ENCODE data around the gene EIF1AD.

DNA sequence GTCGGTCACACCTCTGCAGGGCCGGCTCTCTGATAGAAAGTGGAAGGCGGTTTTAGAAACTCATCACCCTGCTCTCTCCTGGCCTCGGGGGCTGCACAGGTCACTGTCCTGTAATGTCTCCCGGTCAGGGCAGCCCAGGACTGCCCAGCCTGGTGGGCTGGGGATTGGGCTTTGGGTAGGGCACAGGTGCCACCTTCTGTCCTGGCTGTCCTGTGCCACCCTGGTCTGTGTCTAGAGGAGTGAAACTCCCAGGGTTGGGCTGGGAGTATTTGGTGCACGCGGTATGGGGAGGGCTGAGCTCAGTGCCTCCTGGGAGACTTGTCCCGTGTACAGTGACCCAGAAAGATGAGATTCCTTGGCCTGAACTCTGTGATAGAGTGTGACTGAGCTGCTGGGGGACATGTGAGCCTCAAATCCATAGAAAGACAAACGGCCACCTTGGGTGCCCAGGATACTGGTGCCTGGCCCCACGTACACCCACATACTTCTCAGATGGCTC is 22.6 kb downstream of the EIF1AD start:
- TF ChIP-seq EZH2phosphoT487 (IDR thresholded peaks at IDR 0.05; ENCODE audit: unreplicated experiment) (no peak), POLR2AphosphoS5 (IDR thresholded peaks at IDR 0.05; ENCODE audit: low read depth) (no peak), CREB1 (CRISPR knock-in tag; IDR thresholded peaks at IDR 0.05; ENCODE audit: low read depth) (no peak), EZH2 (IDR thresholded peaks at IDR 0.05; ENCODE audit: low read depth, unreplicated experiment) (no peak), ZNF114 (CRISPR knock-in tag; IDR thresholded peaks at IDR 0.05) (no peak), STAT1 (IDR thresholded peaks at IDR 0.05; ENCODE audit: unreplicated experiment) (no peak)
- TF ChIP-seq, protein P1, sequence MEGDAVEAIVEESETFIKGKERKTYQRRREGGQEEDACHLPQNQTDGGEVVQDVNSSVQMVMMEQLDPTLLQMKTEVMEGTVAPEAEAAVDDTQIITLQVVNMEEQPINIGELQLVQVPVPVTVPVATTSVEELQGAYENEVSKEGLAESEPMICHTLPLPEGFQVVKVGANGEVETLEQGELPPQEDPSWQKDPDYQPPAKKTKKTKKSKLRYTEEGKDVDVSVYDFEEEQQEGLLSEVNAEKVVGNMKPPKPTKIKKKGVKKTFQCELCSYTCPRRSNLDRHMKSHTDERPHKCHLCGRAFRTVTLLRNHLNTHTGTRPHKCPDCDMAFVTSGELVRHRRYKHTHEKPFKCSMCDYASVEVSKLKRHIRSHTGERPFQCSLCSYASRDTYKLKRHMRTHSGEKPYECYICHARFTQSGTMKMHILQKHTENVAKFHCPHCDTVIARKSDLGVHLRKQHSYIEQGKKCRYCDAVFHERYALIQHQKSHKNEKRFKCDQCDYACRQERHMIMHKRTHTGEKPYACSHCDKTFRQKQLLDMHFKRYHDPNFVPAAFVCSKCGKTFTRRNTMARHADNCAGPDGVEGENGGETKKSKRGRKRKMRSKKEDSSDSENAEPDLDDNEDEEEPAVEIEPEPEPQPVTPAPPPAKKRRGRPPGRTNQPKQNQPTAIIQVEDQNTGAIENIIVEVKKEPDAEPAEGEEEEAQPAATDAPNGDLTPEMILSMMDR (conservative IDR thresholded peaks at IDR 0.05; ENCODE audit: low read depth in 2 of 2): no peak
- TF ChIP-seq, protein P2, sequence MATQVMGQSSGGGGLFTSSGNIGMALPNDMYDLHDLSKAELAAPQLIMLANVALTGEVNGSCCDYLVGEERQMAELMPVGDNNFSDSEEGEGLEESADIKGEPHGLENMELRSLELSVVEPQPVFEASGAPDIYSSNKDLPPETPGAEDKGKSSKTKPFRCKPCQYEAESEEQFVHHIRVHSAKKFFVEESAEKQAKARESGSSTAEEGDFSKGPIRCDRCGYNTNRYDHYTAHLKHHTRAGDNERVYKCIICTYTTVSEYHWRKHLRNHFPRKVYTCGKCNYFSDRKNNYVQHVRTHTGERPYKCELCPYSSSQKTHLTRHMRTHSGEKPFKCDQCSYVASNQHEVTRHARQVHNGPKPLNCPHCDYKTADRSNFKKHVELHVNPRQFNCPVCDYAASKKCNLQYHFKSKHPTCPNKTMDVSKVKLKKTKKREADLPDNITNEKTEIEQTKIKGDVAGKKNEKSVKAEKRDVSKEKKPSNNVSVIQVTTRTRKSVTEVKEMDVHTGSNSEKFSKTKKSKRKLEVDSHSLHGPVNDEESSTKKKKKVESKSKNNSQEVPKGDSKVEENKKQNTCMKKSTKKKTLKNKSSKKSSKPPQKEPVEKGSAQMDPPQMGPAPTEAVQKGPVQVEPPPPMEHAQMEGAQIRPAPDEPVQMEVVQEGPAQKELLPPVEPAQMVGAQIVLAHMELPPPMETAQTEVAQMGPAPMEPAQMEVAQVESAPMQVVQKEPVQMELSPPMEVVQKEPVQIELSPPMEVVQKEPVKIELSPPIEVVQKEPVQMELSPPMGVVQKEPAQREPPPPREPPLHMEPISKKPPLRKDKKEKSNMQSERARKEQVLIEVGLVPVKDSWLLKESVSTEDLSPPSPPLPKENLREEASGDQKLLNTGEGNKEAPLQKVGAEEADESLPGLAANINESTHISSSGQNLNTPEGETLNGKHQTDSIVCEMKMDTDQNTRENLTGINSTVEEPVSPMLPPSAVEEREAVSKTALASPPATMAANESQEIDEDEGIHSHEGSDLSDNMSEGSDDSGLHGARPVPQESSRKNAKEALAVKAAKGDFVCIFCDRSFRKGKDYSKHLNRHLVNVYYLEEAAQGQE (IDR thresholded peaks at IDR 0.05; ENCODE audit: unreplicated experiment): no peak
- TF ChIP-seq, protein P3, sequence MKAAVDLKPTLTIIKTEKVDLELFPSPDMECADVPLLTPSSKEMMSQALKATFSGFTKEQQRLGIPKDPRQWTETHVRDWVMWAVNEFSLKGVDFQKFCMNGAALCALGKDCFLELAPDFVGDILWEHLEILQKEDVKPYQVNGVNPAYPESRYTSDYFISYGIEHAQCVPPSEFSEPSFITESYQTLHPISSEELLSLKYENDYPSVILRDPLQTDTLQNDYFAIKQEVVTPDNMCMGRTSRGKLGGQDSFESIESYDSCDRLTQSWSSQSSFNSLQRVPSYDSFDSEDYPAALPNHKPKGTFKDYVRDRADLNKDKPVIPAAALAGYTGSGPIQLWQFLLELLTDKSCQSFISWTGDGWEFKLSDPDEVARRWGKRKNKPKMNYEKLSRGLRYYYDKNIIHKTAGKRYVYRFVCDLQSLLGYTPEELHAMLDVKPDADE (IDR thresholded peaks at IDR 0.05): no peak
